Measurements from ENCODE around the gene TRIM33. TPM values are rescaled to one million over a fixed set of nuclear protein-coding genes. Genes with fewer than 3 reads are reported as not detected.

The TRIM33 gene
- total and polyA plus RNA-seq, 2 experiments from 2014 or later, result 27.5 to 41.1 TPM

DNA sequence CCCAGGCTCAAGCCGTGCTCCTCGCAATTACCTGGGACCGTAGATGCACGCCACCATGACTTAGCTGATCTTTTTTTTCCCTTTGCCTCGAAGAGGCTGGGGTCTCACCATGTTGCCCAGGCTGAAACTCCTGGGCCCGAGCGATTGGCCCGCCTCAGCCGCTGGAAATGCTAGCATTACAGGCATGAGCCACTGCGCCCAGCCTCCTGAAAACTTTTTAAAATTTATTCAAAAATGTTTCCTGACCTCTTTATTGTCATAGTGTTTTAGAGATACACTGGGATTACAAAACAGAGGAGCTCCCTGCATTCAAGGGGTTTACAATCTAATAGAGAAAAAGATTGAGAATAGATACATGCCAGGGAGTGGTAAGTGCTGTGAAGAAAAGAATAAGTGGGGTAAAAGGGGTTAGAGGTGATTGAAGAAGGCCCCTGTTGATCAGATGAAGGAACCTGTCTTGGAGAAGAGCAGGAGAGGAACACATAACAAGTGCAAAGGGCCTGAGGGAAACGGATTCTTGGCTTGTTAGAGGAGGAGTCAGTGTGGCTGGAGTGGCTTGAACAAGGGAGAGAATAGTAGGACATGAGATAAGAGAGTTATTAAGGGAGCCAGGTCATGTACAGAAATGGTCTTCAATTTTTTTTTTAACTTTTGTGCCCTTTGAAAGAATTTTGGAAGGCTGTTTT lies 1.7 kb upstream of the TRIM33 start:
- Histone ChIP-seq H3K27ac (peak overlapping the region; percentile 98), H2AFZ (no peak overlapping the region), H3K36me3 (replicated peaks; ENCODE audit: insufficient read depth, low read depth) (no peaks in the 10 kb centered on the region), H3K4me2 (peak overlapping the region; percentile 87), H3K27me3 (no peaks in the 10 kb centered on the region), H3K4me1 (ENCODE audit: insufficient read depth) (peaks cover 20% of the 10 kb centered on the region), H3K4me3 (no peak overlapping the region), H4K20me1 (ENCODE audit: insufficient read depth, poor library complexity, severe bottlenecking) (peaks cover 27% of the 10 kb centered on the region), H3K9me3 (ENCODE audit: low read depth) (no peaks in the 10 kb centered on the region), H3K9me2 (replicated peaks; ENCODE audit: insufficient read depth) (no peaks in the 10 kb centered on the region), H3K79me2 (peaks cover 34% of the 10 kb centered on the region)
- DNase-seq (ENCODE audit: low spot score), result no peak
- TF ChIP-seq, protein P1, sequence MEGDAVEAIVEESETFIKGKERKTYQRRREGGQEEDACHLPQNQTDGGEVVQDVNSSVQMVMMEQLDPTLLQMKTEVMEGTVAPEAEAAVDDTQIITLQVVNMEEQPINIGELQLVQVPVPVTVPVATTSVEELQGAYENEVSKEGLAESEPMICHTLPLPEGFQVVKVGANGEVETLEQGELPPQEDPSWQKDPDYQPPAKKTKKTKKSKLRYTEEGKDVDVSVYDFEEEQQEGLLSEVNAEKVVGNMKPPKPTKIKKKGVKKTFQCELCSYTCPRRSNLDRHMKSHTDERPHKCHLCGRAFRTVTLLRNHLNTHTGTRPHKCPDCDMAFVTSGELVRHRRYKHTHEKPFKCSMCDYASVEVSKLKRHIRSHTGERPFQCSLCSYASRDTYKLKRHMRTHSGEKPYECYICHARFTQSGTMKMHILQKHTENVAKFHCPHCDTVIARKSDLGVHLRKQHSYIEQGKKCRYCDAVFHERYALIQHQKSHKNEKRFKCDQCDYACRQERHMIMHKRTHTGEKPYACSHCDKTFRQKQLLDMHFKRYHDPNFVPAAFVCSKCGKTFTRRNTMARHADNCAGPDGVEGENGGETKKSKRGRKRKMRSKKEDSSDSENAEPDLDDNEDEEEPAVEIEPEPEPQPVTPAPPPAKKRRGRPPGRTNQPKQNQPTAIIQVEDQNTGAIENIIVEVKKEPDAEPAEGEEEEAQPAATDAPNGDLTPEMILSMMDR (IDR thresholded peaks at IDR 0.05; ENCODE audit: poor library complexity), result no peak
- TF ChIP-seq EZH2 (IDR thresholded peaks at IDR 0.05; ENCODE audit: borderline replicate concordance), result no peak
- no peak for TF ChIP-seq EZH2phosphoT487 (IDR thresholded peaks at IDR 0.05; ENCODE audit: low read depth, severe bottlenecking, unreplicated experiment)
- WGBS (ENCODE audit: low lambda C conversion rate, missing lambda C conversion rate), result 92% methylated on average over 11 of the region's 11 CpGs

DNA sequence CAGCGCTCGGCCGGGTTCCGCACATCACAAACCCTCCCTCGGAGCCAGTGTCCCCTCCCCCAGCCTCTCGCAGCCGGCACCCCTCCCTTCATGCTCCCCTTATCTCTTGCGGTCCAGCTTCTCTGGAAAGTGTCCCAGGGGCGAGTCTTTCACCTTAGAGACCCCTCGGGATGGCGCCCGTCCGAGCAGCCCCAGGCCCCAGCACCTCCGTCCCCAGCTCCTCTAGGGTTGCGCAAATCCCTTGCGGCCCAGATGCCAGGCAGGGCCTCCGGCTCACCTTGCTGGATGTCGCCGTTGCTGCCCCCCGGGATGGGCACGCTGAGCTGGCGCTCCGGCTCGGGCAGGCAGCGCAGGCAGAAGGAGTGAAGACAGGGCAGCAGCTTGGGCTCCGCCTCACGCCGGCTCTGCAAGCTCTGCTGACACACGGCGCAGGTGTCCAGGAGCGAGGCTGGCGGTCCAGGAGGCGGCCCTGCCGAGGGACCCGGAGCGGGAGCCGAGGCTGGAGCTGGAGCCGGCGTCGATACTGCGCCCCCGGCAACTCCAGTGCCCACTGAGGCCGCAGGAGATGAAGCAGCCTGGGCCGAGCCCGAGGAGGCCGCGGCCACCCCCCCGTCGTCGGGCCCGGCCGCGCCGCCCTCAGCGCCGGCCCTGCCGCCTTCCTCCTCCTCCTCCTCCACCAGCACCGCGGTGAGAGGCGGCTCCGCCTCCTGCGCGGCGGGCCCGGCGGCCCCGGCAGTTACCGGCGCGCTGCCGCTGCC lies 550 bp downstream of the TRIM33 start:
- H3K9me2 ChIP-seq (replicated peaks; ENCODE audit: insufficient read depth), result no peaks in the 10 kb centered on the region
- peak; percentile 66 for DNase-seq (ENCODE audit: low spot score)
- H3K79me2 ChIP-seq, result peaks cover 56% of the 10 kb centered on the region
- peak overlapping the region; percentile 68 for H2AFZ ChIP-seq
- peak overlapping the region; percentile 95 for H3K4me2 ChIP-seq
- no peaks in the 10 kb centered on the region for H3K9me3 ChIP-seq (ENCODE audit: low read depth)
- H3K27ac ChIP-seq, result peak overlapping the region; percentile 98
- H3K27me3 ChIP-seq, result no peaks in the 10 kb centered on the region
- H3K36me3 ChIP-seq (replicated peaks; ENCODE audit: insufficient read depth, low read depth), result no peaks in the 10 kb centered on the region
- TF ChIP-seq EZH2 (IDR thresholded peaks at IDR 0.05; ENCODE audit: borderline replicate concordance) (no peak), EZH2phosphoT487 (IDR thresholded peaks at IDR 0.05; ENCODE audit: low read depth, severe bottlenecking, unreplicated experiment) (no peak)
- TF ChIP-seq, protein P1 (IDR thresholded peaks at IDR 0.05; ENCODE audit: poor library complexity), result no peak
- H4K20me1 ChIP-seq (ENCODE audit: insufficient read depth, poor library complexity, severe bottlenecking), result peaks cover 50% of the 10 kb centered on the region
- peak overlapping the region; percentile 97 for H3K4me3 ChIP-seq
- WGBS (ENCODE audit: low lambda C conversion rate, missing lambda C conversion rate), result 1% methylated on average over 57 of the region's 71 CpGs
- peaks cover 25% of the 10 kb centered on the region for H3K4me1 ChIP-seq (ENCODE audit: insufficient read depth)

DNA sequence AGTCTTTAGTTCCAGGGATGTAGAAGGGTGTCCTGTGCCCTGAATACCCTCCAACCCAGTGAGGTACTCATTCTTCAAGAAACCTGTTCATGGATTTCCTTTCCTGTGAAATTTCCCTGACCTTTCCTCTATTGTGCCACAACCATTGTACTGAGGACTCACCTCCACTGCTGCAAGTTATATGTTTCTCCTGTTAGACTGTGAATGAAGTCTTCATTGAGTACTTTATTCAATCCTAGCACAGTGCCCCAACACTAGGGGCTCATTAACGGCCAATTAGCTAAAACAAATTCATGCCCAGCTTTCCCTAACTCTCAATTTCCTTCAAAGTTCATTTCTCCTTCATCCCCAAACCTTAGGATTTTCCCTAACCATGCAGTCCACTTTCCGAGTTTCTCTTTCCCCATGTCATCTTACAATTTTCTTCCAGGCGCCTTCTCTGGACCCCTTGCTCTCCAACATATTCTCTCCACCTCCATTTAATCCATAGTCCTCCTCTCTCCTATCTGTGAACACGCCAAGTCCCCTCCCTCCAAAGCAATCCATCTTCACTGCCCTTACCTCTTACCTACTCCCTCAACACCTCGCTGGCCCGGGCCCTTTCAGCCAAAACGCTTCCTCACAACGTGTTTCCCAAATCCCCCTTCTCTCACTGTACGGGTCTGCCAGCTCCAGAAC lies 1.3 kb downstream of the TRIM33 start:
- H4K20me1 ChIP-seq (ENCODE audit: insufficient read depth, poor library complexity, severe bottlenecking), result peaks cover 57% of the 10 kb centered on the region
- no peaks in the 10 kb centered on the region for H3K9me3 ChIP-seq (ENCODE audit: low read depth)
- no peaks in the 10 kb centered on the region for H3K27me3 ChIP-seq
- 4% methylated on average over 8 of the region's 9 CpGs for WGBS (ENCODE audit: low lambda C conversion rate, missing lambda C conversion rate)
- peaks cover 64% of the 10 kb centered on the region for H3K79me2 ChIP-seq
- H3K27ac ChIP-seq, result peak overlapping the region; percentile 98
- no peak for DNase-seq (ENCODE audit: low spot score)
- peak overlapping the region; percentile 95 for H3K4me2 ChIP-seq
- no peaks in the 10 kb centered on the region for H3K36me3 ChIP-seq (replicated peaks; ENCODE audit: insufficient read depth, low read depth)
- H3K4me1 ChIP-seq (ENCODE audit: insufficient read depth), result peaks cover 25% of the 10 kb centered on the region
- H2AFZ ChIP-seq, result peak overlapping the region; percentile 68
- no peak for TF ChIP-seq EZH2phosphoT487 (IDR thresholded peaks at IDR 0.05; ENCODE audit: low read depth, severe bottlenecking, unreplicated experiment)
- TF ChIP-seq EZH2 (IDR thresholded peaks at IDR 0.05; ENCODE audit: borderline replicate concordance), result no peak
- TF ChIP-seq, protein P1 (IDR thresholded peaks at IDR 0.05; ENCODE audit: poor library complexity), result no peak
- peak overlapping the region; percentile 97 for H3K4me3 ChIP-seq
- no peaks in the 10 kb centered on the region for H3K9me2 ChIP-seq (replicated peaks; ENCODE audit: insufficient read depth)
